Upper lobe of right lung (tissue), 1 donor: ENCODE results near the gene KHDRBS2. TPM values are rescaled to one million over a fixed set of nuclear protein-coding genes. Genes with fewer than 3 reads are reported as not detected.

Source experiments
- ATAC-seq: fragments of 200-7000 bp; cut with Tn5 transposase; one replicate; pipeline ENCODE4 v1.9.1; 2020; ENCODE audit warnings: mild to moderate bottlenecking, moderate library complexity
- DNase-seq: peaks from one replicate; pipeline ENCODE4 v3.0.0-alpha.2; 2020
- H3K27ac ChIP-seq: fragments of 200-600 bp; one replicate; pipeline ENCODE4 v1.8.0; 2022
- H3K27me3 ChIP-seq: fragments of 200-600 bp; one replicate; pipeline ENCODE4 v1.8.0; 2022; ENCODE audit warnings: mild to moderate bottlenecking
- H3K36me3 ChIP-seq: fragments of 200-600 bp; one replicate; pipeline ENCODE4 v1.8.0; 2022
- H3K4me1 ChIP-seq: fragments of 200-600 bp; one replicate; pipeline ENCODE4 v1.8.0; 2022
- H3K4me3 ChIP-seq: fragments of 200-600 bp; one replicate; pipeline ENCODE4 v1.8.0; 2022; ENCODE audit warnings: mild to moderate bottlenecking
- H3K9me3 ChIP-seq: fragments of 200-600 bp; one replicate; pipeline ENCODE4 v1.8.0; 2022
- intact Hi-C: fragments of 100-400 bp; cut with DNase I; formaldehyde crosslinking; loops from one replicate; pipeline ENCODE4 v1.11.0; 2022
- total RNA-seq: library from RNA; stranded (reverse); fragmentation: NEBNext Ultra II Directional; extraction: Animal tissue kit (Norgen Biotek cat#: 25700); gene quantifications from one replicate; pipeline ENCODE4 v1.2.1, GENCODE V29; 2021
- TF ChIP-seq, protein P1 (sequence below): fragments of 200-600 bp; IDR thresholded peaks from one replicate; pipeline ENCODE4 v1.8.0; 2022; ENCODE audit warnings: antibody characterized with exemption
- donor health status: DM: no; HTN: yes; CAD: no; lungs with severe emphysema.

The KHDRBS2 gene
- total RNA-seq, 1 donor from 2014 or later: 9.4 TPM

DNA sequence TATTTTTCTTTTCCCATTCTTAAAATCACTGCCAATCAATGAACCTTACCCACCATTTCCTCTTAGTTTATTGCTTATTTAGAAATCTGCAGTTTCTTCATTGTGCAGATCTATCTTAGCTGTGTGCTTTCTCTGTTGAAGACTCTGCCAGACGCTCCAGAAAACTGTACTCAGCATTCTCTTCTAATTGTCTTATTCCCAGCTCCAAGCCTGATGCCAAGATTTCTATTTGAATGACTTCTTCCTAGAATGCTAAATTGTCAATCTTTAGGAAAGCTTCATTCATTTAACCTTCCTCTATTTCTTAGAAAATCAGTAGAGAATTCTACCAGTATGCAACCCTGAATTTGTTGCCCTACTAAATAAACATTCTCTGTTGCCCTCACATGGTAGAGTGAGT is 308.9 kb downstream of the KHDRBS2 start:
- TF ChIP-seq, protein P1, sequence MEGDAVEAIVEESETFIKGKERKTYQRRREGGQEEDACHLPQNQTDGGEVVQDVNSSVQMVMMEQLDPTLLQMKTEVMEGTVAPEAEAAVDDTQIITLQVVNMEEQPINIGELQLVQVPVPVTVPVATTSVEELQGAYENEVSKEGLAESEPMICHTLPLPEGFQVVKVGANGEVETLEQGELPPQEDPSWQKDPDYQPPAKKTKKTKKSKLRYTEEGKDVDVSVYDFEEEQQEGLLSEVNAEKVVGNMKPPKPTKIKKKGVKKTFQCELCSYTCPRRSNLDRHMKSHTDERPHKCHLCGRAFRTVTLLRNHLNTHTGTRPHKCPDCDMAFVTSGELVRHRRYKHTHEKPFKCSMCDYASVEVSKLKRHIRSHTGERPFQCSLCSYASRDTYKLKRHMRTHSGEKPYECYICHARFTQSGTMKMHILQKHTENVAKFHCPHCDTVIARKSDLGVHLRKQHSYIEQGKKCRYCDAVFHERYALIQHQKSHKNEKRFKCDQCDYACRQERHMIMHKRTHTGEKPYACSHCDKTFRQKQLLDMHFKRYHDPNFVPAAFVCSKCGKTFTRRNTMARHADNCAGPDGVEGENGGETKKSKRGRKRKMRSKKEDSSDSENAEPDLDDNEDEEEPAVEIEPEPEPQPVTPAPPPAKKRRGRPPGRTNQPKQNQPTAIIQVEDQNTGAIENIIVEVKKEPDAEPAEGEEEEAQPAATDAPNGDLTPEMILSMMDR: no peak
- no peak overlapping the region for H3K27ac ChIP-seq
- intact Hi-C loops: no loop called here
- DNase-seq (no peak), ATAC-seq (no peak)
- H3K4me3 ChIP-seq: no peak overlapping the region
- H3K27me3 ChIP-seq: no peaks in the 10 kb centered on the region
- no peaks in the 10 kb centered on the region for H3K9me3 ChIP-seq
- H3K4me1 ChIP-seq: no peaks in the 10 kb centered on the region
- H3K36me3 ChIP-seq: no peaks in the 10 kb centered on the region

- DNase-seq: no peak
- H3K36me3 ChIP-seq: no peaks in the 10 kb centered on the region
- H3K27me3 ChIP-seq: no peaks in the 10 kb centered on the region
- H3K4me1 ChIP-seq: no peaks in the 10 kb centered on the region
- ATAC-seq: no peak
- intact Hi-C loops: no loop called here
- no peak overlapping the region for H3K4me3 ChIP-seq
- peaks cover 7% of the 10 kb centered on the region for H3K9me3 ChIP-seq
- TF ChIP-seq, protein P1: no peak
- no peak overlapping the region for H3K27ac ChIP-seq
Measured at GRCh38 chr6:61959196-61959595, 326.8 kb downstream of the KHDRBS2 start.

DNA sequence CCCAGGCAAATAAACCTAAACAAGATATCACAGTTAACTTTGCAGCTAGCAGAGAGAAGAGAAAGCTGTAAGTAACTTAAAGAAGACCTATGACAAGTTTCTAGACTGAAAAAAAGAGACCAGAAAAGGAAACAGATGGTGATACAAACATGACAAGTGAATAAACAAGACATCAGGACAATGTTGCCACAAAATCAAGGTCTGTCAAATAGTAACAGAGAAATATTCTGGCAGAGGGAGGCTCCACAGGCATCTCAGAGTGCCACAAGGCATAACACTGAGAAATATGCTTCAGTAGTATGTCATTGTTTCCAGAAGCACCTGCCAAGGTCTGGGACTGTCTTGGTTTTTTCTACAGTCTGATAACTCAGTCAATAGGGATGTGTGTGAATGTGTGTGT is 332.2 kb downstream of the KHDRBS2 start:
- no peak overlapping the region for H3K4me3 ChIP-seq
- no peaks in the 10 kb centered on the region for H3K36me3 ChIP-seq
- no peaks in the 10 kb centered on the region for H3K4me1 ChIP-seq
- DNase-seq: no peak
- intact Hi-C loops: no loop called here
- ATAC-seq: no peak
- TF ChIP-seq, protein P1: no peak
- H3K27me3 ChIP-seq: no peaks in the 10 kb centered on the region
- H3K27ac ChIP-seq: no peak overlapping the region
- H3K9me3 ChIP-seq: peaks cover 7% of the 10 kb centered on the region

DNA sequence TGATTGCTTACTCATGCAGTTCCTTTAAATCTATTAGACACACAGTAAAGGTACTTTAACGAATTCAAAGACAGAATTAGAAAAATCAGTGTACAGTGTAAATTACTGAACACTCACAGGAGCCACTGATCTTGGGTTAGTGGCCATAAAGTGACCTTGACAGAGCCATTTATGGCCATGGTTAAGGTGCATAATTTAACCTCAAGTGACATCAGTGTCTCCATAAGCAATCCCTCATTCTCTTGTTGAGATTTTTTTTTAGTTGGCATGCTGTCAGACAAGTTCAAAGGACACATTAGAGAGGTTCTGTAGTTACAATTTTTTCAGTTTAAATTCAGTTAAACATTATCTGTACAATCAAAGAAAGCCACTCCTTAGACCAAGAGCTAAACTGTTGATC is 334.4 kb downstream of the KHDRBS2 start:
- Histone ChIP-seq H3K4me1 (no peaks in the 10 kb centered on the region), H3K27me3 (no peaks in the 10 kb centered on the region), H3K9me3 (no peaks in the 10 kb centered on the region), H3K4me3 (no peak overlapping the region), H3K27ac (no peak overlapping the region), H3K36me3 (no peaks in the 10 kb centered on the region)
- no peak for ATAC-seq
- TF ChIP-seq, protein P1: no peak
- intact Hi-C loops: no loop called here
- DNase-seq: no peak

DNA sequence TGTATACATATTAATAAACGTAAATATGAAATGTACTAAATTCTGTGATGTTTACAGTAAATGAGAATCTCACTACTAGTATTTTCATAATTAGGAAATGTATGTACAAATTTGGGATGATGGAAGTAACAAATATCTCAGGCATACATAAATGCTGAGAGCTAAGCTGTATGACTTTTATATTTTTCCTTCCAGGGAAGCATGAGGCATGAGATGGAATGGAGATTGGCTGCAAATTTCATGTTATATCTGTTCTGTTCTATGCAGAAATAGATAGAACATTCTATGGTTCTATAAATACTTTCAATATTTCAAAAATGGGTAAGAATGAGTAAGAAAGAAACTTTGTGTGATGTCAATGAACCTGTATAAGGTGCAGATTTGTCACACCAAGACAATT is 335.2 kb downstream of the KHDRBS2 start:
- Histone ChIP-seq H3K36me3 (no peaks in the 10 kb centered on the region), H3K9me3 (no peaks in the 10 kb centered on the region), H3K27me3 (no peaks in the 10 kb centered on the region), H3K27ac (no peak overlapping the region), H3K4me1 (no peaks in the 10 kb centered on the region), H3K4me3 (no peak overlapping the region)
- TF ChIP-seq, protein P1: no peak
- intact Hi-C loops: no loop called here
- ATAC-seq (no peak), DNase-seq (no peak)

DNA sequence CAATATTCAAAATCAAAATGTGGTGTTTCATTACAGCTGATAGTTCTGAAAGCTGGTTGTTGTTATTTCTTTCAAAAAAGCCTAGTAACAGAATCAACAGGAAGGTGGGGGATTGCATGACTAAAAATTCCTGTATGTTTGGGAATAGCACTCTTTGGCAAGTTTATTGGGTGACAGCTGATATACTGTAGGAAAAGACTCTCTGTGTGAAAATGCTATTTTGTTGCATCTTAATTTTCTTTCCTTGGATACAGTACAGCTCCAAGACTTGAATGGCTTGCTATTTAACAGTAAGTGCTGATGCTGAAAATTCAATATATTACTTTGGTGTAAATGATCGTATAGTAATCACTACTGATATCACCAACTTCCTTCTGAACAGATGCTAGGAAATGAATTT is 336.1 kb downstream of the KHDRBS2 start:
- no peaks in the 10 kb centered on the region for H3K9me3 ChIP-seq
- H3K27me3 ChIP-seq: no peaks in the 10 kb centered on the region
- no peaks in the 10 kb centered on the region for H3K4me1 ChIP-seq
- TF ChIP-seq, protein P1: no peak
- intact Hi-C loops: no loop called here
- H3K27ac ChIP-seq: no peak overlapping the region
- ATAC-seq (no peak), DNase-seq (no peak)
- H3K4me3 ChIP-seq: no peak overlapping the region
- H3K36me3 ChIP-seq: no peaks in the 10 kb centered on the region
